PFSK-1 (cell line): Measurements from ENCODE around the gene COMMD9.

Experiments
- SIN3A ChIP-seq: IDR thresholded peaks from 2 replicates; pipeline ENCODE4 v1.6.1; 2012; ENCODE audit warnings: mild to moderate bottlenecking, low read length, moderate library complexity, borderline replicate concordance; ENCODE audit not compliant: insufficient read depth
- TAF1 ChIP-seq: IDR thresholded peaks from 2 replicates; pipeline ENCODE4 v1.6.1; 2012; ENCODE audit warnings: low read length, control low read depth, borderline replicate concordance; ENCODE audit not compliant: insufficient read depth

DNA sequence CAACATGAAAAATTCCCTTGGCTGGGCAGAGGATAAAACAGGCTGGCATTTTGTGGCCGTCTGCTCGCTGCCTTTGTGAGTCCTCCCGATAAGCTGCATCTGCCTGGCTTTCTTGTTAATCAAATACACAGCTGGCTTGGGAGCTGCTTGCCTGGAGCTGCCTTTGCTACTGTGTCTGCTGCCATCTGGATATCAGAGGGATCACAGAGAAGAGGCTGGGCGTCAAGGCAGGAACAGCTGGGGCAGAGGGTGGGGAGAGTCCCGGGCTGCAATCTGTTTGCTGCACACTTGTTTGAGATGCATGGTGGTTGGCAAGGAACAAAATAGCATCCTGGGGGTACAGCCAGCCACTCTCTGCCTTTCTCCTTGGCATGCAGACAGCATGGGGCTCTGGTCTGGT is 36.0 kb downstream of the COMMD9 start:
- no peak for TF ChIP-seq TAF1
- TF ChIP-seq SIN3A: no peak
